GM21360 (cell line): ENCODE results near the gene UNC93A.
"Not testable (repeated sequence)": the region's sequence is repeated elsewhere in the genome, so short reads cannot be mapped to it uniquely, and the experiment has no call there.

Experiments used
- ATAC-seq: cut with Tn5 transposase; IDR thresholded peaks from one replicate; pipeline ENCODE4 v1.9.1; 2021; ENCODE audit warnings: mild to moderate bottlenecking, moderate library complexity; ENCODE audit not compliant: unreplicated experiment

Gene UNC93A

DNA sequence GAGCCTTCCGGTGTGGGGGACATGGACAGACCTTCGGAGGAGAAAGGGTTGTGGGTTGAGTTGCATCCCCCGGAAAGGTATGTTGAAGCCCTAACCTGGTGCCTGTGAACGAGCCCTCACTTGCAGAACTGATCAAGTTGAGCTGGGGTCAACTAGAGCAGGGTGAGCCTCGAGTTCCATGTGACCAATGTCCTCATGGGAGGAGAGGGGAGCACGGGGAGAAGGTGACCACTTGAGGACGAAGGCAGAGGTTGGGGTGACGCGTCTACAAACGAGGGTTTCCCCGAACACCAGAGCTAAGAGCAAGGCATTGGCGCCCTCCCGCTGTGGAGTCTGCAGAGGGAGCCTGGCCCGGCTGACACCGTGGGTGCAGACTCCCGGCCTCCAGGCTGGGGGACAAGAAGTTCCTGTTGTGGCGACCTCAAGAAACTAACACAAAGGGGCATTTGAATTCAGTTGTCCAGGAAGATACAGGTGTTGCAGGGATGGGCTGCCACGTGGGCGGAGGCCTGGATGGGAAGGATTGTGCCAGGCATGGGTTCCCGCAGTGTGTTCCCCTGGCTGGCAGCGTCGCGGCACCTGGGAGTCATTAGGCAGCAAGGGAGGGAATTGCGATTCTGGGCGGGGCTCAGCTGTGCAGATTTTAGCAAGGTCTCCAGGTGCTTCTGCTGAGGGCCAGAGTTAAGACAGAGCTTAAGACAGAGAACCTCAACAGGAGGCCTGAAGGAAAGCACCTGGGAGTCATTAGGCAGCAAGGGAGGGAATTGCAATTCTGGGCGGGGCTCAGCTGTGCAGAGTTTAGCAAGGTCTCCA, 20.4 kb upstream of the UNC93A start:
- no peak for ATAC-seq

DNA sequence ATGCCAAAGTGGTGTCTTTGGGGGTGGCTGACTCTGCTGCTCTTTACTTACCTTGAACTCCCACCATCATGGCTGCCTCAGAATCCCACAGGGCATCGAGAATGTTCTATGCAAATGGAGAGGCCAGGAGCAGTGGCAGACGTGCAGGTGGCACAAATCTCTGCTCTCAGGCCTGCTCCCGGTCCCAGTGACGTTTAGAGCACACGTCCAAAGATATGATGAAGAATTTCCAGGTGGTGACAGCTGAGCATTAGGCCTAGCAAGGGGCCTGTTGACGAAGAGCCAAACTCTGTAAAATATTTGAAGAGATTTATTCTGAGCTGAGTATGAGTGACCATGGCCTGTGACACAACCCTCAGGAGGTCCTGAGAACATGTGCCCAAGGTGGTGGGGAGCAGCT, 19.0 kb upstream of the UNC93A start:
- ATAC-seq: no peak

DNA sequence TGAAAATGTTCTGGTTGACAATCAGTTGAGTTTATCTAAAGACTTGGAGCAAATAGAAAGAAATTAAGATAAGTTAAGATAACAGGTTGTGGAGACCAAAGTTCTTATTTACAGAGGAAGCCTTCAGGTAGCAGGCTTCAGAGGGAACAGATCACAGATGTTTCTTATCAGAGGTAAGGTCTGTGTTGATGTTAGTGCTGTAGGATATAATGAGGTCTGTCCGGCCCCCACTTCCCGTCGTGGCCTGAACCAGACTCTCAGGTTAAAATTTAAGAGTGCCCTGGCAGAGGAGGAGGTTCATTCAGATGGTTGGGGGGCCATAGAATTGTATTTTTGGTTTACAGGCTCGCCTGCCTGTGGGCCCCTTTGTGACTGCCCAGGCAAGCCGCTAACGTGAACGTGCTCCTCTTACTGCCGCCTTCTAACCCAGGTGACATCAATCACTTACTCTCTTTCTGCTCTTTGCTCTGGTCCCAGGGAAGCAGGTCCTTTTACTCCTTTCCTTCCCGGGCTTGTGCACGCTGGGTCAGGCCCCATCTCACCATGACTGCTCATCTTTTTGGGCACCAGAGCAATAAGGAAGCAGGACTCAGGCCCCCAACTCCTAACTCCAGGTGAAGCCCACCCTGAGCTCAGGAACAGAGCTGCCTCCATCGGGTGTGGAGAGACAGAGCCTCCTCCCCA, 18.3 kb upstream of the UNC93A start:
- no peak for ATAC-seq

DNA sequence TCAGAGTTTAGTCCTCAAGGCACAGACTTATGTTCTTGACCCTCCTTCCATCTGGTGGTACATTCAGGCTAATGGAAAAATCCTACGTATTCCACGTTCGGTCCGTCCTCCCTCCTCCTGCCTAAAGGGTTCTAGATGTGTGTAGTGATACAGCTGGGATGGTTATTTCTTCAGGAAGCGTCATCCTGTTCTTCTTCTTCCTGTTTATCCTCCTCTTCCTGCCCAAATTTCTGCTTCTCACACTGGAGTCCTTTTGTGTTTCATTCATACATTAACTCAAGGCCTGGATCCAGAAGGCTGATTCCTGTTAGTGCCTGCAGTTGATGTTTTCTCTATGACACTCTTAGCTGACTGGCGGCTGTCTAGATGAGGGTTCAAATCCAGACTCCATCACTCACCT, 16.8 kb upstream of the UNC93A start:
- no peak for ATAC-seq

DNA sequence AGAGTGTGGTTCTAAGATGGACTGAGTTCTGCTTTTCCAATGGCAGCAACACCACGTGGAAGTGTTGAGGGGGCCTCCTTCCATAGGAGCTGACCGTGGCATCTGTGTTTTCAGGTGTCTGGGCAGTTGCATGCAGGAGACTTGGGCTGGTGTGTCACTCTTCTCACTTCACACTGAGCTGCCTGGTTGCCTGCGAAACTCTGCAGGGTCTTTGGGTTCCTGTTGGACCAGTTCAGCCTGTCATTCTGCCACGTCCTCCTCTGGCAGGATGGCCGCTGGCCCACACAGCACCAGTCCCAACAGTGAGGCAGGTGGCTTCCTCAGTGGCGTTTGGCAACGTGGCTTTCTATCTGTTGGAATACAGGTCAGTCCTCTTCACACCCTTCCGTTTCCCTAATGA, 16.1 kb upstream of the UNC93A start:
- ATAC-seq: no peak

DNA sequence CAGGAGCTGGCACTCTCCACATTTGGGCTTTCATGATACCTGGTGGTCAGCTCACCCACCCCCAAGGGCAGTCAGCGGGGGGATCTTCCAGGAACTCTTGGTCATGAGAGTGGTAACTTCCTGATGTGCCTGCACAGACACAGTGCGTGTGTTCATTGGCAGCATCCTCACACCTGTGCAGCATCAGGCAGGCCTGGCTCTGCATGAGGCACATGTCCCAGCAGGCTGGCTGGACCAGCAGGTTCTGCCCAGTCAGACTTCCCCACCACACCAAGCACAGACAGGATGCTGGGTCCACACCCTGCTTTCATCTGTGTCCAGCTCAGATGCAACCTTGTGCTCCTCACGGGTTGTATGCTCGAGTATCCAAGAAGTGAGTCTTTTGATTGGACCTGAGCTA, 15.7 kb upstream of the UNC93A start:
- ATAC-seq: no peak

DNA sequence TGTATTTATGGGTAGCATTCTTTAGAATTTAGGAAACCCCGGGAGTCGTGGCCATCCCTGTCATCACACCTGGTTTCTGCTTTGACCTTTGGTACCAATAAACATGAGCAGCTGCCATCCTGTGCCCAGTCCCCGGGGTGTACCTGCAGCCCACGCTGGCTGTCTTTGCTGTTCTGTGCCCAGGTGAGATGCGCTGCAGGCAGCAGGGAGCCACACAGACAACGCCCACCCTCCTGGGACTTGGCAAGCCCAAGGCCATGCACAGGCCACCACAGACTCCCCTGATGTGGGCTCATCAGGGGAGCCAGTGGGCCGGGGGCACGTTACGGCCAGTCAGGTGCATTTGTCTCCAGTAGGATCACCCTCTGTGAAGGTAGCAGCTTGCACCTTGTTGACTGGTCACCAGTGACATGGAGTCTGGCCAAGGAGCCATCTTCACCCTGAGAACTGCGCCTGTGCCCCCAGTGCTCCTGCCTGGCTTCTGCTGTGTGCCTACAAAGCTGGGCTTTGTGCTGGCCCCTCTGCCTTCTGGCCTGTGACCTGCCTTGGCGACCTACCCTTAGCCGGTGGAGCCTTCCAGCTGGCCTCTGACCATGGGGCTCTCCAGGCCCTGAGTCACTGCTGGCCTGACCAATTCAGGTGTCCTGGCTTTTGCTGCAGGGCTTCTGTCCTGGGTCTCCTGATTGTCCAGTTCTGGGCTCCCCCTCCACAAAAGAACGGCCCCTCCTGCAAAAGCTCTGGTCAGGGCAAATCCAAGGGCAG, 14.2 kb upstream of the UNC93A start:
- no peak for ATAC-seq

DNA sequence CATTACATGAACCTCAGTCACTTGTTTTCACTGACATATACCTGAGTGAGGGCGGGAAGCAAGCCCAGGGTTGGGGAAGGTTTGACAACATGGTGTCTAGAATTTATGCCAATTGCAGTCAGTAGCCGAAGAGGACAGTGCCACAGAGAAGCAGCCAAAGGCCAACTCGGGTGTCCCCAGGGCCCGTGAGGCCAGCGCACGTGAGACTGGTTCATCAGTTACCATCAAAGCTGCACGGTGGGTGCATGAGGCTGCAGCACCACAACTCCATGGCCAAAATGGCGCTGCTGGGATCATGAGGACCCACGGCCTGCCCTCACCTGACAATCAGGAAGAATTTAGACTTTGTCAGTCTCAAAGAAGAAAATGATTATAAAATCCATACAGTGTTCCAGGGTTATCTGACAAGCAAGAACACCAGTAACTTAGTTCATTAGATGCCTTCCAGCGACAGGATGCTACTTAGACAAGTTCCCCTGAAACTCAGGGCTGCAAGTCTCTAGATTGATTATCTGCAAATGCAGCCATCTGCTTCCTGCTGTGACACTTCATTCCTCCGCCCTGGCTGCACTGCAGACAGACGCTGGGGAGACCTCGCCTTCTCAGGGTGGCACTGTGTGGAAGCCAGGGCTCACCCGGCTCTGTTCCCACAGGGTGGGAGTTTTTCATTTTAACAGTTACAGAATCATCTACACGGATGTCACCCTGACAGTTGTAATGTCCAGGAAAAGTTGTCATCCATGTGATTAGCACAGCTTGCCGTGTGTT, 12.8 kb upstream of the UNC93A start:
- ATAC-seq: not testable (repeated sequence)

DNA sequence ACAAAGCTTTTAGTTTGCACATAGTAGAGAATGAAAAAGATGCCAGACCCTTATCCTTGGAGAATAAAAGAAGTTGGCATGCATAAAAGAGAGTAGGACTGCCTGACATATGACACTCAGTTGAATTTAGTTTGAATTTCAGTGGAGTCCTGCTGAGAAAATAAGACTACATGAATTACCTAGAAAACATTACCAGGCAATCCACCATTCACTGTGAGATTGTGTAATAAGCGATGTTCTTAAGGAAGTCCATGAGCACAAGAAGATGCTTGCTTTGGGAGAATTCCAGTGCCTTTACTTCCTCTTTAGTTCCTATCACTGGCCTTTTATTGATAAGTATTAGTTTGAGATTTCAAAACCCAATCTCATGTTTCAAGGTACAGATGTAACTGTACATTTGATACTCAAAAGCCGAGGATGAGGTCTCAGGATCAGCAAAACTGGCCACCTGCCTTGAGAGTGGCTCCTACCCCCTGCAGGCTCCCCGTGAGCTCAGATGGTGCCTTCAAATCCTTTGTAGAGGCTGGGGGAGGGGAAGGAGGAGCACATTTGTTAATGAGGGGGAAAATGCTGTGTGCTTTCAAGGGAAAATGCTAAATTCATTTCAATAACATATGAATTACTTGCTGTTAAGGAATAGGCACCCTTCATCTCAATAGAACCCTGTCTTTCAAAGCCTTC, 11.2 kb upstream of the UNC93A start:
- ATAC-seq: no peak

DNA sequence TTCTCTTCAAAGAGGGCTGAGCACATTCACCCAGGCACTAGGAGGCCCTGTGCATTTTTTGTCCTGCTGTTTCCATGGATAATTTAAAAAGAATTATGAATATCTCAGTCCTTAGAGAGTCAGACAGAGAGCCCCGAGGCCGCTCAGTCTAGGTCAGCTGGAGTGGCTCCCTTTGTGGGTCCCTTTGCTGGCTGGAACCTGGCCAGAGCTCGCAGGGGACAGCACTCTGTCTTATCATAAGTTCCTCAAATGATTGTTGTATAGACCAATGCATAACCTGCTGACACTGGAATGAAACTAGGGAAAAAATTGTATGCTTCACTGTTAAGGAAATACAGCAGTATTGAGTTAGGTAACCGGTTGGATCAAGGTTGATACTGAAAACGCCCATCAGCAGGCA, 10.6 kb upstream of the UNC93A start:
- ATAC-seq: not testable (repeated sequence)

DNA sequence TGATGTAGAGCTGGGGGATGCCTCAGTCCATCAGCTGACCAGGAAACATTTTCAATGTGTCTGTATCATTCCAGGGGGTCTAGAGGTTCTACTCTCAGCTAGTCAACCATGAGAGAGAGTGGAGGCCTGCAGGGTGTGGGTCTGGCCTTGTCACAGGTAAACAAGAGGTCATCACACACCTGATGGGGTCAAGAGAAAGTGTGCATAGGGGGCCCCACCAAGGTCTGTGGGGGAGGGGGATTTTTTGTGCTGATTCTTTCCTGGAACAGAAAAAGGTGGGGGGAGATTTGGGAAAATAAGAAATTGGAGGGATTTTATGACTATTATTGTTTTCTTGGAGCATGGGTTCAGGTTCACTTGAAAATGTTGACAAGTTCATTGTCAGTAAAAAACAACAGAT, 8.9 kb upstream of the UNC93A start:
- ATAC-seq: no peak

DNA sequence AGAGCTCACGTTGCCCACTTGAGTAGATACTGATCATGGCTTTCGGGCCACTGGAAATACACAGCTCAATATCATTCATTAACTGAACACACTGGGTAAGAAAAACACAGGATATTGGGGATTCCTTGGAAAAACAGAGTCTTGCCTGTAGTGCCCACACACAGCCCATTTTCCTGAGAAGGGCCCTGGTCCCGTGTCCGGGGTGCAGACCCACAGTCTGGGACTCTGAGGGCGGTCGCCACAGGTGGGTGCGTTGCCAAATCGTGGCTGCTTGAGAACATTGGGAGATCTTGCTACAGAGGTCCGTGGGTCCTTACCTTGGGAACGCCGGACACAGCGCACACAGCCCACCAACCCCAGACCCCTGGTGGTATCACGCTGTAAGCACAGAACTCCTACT, 6.5 kb upstream of the UNC93A start:
- not testable (repeated sequence) for ATAC-seq

DNA sequence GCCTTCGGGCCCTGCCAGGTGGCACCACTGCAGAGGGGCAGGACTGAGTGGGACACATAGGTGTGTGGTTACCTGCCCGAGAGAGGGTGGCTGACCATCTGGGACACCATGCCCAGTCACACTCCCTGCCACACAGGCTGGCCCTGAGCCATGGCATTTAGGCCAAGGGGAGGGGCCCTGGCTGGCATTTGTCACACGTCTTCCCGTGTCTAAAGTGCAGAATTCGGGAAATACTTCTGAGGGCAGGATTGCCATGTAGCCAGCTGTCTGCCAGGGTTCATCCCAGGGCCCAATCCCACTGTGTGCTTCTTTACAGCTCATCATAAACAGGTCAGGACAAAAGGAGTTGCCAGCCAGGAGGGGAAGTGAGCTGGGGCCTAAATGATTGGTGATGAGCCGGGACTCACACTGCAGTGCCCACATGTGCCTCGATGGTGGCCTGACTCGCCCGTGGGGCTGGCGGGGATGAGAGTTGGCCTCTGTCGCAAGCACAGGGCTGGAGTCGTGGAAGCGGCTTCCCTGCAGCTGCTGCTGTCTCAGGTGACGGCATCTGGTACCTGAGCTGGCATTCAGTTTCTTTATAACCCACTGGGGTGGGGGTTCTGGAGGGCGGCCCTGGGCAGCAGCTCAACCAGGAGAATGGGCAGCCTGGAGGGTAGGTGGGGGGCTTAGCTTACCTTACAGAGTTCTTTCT, 5.9 kb upstream of the UNC93A start:
- ATAC-seq: no peak

DNA sequence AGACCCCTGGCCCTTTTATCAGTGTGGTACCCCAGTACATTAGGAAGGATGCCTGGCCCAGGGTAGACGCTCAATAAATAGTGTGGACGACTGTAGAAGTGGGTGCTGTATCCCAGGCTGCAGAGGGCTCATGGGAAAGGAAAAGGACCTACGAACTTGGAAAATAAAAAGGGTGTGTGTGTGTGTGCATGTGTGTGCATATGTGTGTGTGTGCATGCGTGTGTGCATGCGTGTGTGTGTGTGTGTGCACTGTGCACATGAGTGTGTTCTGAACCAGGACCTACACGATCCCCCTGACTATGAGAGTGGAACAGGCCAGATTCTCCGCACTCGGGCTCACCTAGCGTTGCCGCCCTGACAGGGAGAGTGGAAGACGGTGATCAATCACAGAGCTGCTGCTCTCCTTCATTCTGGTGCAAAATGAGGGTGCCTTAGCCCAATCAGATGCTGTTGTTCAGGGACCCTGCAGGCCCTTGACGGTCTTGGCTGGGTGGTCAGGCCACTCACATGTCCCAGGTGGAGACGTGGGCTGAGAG, 3.5 kb upstream of the UNC93A start:
- no peak for ATAC-seq

DNA sequence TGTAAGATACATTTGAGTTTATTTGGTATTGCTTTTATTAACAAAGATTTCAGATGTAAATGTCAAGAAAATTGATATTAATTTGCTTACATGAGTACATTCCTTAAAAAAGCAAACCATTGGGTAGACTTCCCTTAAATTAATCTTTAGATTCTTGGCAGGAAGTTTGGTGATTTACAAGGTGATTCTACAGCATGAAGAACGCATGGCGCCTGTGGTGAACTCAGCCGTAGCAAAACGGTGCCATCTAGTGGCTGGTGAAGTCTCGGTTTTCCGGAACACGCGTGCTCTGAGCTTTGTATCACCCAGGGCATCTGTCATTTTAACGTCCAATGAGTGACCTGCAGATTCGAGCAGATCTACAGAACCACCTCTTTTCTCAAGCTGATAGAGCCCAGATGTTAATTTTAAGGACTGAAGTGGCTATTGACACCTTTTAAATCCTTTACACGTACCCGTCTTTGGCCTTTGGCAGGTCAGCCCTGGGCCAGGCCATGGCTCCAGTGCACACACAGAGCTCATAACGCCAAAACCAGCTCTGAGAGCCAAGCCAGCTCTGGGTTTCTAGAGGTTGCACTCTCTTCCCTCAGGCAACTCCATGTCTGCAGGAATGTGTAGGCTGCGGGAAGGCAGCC, 2.4 kb upstream of the UNC93A start:
- ATAC-seq: peak; percentile 80

DNA sequence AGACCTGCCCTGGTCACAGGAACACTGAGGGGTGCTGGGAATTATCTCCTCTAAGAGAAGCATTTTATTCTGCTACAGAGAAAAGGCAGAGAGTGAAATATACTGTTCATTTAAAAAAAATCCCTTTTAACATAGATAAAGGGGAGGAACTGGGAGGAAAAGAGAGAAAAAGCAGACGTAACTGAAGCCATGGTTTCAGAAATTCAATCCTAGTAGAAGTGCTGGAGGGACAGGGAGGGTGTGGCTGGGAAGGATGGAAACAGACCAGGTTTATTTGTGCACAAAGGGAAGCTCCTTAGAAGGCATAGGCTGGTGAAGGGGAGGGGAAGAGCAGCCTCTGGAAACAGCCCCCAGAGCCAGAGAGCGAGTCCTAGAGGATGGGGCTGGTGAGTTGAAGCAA, 1.8 kb upstream of the UNC93A start:
- ATAC-seq: not testable (repeated sequence)

DNA sequence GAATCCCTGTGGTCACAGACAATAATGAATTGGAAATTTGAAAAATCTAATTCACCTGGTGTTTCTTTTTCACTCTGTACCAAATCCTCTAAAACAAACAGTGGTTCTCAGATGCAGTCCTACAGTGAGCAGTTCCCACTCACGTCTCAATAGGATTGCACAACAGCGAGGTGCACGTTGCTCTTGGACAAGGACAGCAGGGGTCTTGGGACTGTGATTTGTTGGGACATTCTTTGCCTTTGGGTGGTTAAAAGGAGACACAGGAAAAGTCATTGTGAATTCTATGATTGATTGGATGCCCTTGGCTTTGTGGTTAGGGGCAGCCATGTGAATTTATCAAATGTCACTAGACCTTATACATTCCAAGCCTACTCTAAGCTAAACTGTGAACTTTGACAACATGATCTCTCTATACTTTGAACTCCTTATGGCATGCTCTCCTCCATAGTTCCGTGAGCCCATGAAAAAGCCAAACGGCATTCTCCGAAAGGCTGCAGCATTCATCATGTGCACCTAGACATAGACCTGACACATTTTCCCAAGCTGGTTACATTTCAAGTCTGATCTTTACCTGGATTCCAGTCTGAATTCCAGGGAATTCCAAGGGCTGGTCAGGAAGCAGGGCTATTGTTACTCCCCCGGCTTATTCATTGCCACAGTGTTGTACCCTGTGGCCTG, 647 bp downstream of the UNC93A start:
- no peak for ATAC-seq

DNA sequence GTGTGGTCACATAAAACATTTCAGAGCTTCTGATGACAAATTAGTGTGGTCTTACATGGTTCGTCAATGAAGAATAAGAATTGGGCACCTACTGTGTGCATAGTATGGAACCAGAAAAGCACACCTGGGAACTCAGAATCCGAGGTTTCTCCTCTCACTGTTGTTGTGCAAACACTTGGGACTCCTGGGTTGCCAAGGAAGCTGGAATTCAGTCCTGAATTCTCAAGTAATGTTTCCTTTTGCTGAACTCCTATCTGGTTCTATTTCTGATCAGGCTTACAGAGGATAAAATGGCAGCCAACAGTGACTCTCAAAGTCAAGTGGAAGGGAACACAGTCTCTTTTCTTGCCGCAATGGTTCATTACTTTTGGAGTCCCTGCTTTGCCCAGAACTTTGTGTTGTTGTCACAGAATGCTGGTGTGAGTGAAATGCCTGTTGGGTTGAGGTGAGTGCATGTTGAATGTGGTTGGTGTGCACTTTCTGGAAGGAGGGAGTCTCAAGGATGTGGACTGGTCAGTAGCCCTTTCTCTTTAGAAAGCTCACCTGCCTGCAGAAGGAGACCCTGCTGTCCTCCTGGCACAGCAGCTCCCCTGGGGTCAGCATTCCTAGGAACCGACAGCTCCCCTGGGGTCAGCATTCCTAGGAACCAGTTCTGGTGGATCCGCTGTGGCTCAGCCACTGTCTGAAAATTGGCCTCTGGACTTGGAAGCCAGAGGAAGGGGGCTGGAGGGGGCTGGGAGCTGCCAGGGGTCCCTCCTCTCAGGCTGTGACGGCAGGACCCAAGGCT, 1.4 kb downstream of the UNC93A start:
- no peak for ATAC-seq
